ENCODE results near the gene TMEM120B. TPM values are rescaled to one million over a fixed set of nuclear protein-coding genes. Genes with fewer than 3 reads are reported as not detected.

Gene TMEM120B
- total and polyA plus RNA-seq, 2 of the 13 experiments (the other 11 are each of a cell fraction or from before 2014, with no cell fraction given) = 7.1 to 12.9 TPM

GRCh38 chr12:121795034-121795968 lies 82.7 kb downstream of the TMEM120B start (continued):
- TF ChIP-seq, protein P1, sequence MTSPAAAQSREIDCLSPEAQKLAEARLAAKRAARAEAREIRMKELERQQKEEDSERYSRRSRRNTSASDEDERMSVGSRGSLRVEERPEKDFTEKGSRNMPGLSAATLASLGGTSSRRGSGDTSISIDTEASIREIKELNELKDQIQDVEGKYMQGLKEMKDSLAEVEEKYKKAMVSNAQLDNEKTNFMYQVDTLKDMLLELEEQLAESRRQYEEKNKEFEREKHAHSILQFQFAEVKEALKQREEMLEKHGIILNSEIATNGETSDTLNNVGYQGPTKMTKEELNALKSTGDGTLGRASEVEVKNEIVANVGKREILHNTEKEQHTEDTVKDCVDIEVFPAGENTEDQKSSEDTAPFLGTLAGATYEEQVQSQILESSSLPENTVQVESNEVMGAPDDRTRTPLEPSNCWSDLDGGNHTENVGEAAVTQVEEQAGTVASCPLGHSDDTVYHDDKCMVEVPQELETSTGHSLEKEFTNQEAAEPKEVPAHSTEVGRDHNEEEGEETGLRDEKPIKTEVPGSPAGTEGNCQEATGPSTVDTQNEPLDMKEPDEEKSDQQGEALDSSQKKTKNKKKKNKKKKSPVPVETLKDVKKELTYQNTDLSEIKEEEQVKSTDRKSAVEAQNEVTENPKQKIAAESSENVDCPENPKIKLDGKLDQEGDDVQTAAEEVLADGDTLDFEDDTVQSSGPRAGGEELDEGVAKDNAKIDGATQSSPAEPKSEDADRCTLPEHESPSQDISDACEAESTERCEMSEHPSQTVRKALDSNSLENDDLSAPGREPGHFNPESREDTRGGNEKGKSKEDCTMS (CRISPR knock-in tag; conservative IDR thresholded peaks at IDR 0.05) = no peak
- TF ChIP-seq XBP1 (CRISPR knock-in tag; IDR thresholded peaks at IDR 0.05) = no peak
- TF ChIP-seq ZNF709 (CRISPR knock-in tag; IDR thresholded peaks at IDR 0.05) = no peak; the same call in 1 of the 2 replicates
- no peak for TF ChIP-seq HNRNPH1 (optimal IDR thresholded peaks at IDR 0.05; ENCODE audit: low read depth, low read length)
- TF ChIP-seq, protein P2, sequence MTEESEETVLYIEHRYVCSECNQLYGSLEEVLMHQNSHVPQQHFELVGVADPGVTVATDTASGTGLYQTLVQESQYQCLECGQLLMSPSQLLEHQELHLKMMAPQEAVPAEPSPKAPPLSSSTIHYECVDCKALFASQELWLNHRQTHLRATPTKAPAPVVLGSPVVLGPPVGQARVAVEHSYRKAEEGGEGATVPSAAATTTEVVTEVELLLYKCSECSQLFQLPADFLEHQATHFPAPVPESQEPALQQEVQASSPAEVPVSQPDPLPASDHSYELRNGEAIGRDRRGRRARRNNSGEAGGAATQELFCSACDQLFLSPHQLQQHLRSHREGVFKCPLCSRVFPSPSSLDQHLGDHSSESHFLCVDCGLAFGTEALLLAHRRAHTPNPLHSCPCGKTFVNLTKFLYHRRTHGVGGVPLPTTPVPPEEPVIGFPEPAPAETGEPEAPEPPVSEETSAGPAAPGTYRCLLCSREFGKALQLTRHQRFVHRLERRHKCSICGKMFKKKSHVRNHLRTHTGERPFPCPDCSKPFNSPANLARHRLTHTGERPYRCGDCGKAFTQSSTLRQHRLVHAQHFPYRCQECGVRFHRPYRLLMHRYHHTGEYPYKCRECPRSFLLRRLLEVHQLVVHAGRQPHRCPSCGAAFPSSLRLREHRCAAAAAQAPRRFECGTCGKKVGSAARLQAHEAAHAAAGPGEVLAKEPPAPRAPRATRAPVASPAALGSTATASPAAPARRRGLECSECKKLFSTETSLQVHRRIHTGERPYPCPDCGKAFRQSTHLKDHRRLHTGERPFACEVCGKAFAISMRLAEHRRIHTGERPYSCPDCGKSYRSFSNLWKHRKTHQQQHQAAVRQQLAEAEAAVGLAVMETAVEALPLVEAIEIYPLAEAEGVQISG (CRISPR knock-in tag; IDR thresholded peaks at IDR 0.05) = peak; percentile 53; the same call in 1 of the 2 replicates
- peak; percentile 32; the same call in 1 of the 2 replicates for TF ChIP-seq ZNF580 (CRISPR knock-in tag; IDR thresholded peaks at IDR 0.05; ENCODE audit: borderline replicate concordance, low read depth)
- TF ChIP-seq IKZF4 (CRISPR knock-in tag; IDR thresholded peaks at IDR 0.05; ENCODE audit: borderline replicate concordance, low read depth, not compliant biosample characterization) = peak; percentile 39
- TF ChIP-seq NR2F6 (IDR thresholded peaks at IDR 0.05) = no peak
- TF ChIP-seq NR2F6 (CRISPR knock-in tag; IDR thresholded peaks at IDR 0.05) = 0 out of 2 replicates have a peak, but pooled peaks have one; percentile 46
- TF ChIP-seq SOX5 (CRISPR knock-in tag; IDR thresholded peaks at IDR 0.05; ENCODE audit: borderline replicate concordance) = peak; percentile 47; the same call in 1 of the 2 replicates
- TF ChIP-seq SMARCC2 (IDR thresholded peaks at IDR 0.05) = no peak
- no peak for TF ChIP-seq PTBP1 (IDR thresholded peaks at IDR 0.05; ENCODE audit: low read depth, low read length, poor library complexity, severe bottlenecking)
- no peak for TF ChIP-seq TBL1XR1 (IDR thresholded peaks at IDR 0.05; ENCODE audit: borderline replicate concordance, low read length, partially characterized antibody)
- no peak for TF ChIP-seq CBX5 (CRISPR knock-in tag; IDR thresholded peaks at IDR 0.05; ENCODE audit: borderline replicate concordance)
- TF ChIP-seq ZNF557 (CRISPR knock-in tag; IDR thresholded peaks at IDR 0.05) = no peak
- TF ChIP-seq ZNF747 (CRISPR knock-in tag; IDR thresholded peaks at IDR 0.05; ENCODE audit: borderline replicate concordance) = peak; percentile 75; the same call in 1 of the 2 replicates
- no peak for TF ChIP-seq U2AF2 (IDR thresholded peaks at IDR 0.05; ENCODE audit: low read depth, low read length)
- TF ChIP-seq, protein P3, sequence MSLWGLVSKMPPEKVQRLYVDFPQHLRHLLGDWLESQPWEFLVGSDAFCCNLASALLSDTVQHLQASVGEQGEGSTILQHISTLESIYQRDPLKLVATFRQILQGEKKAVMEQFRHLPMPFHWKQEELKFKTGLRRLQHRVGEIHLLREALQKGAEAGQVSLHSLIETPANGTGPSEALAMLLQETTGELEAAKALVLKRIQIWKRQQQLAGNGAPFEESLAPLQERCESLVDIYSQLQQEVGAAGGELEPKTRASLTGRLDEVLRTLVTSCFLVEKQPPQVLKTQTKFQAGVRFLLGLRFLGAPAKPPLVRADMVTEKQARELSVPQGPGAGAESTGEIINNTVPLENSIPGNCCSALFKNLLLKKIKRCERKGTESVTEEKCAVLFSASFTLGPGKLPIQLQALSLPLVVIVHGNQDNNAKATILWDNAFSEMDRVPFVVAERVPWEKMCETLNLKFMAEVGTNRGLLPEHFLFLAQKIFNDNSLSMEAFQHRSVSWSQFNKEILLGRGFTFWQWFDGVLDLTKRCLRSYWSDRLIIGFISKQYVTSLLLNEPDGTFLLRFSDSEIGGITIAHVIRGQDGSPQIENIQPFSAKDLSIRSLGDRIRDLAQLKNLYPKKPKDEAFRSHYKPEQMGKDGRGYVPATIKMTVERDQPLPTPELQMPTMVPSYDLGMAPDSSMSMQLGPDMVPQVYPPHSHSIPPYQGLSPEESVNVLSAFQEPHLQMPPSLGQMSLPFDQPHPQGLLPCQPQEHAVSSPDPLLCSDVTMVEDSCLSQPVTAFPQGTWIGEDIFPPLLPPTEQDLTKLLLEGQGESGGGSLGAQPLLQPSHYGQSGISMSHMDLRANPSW (CRISPR knock-in tag; IDR thresholded peaks at IDR 0.05; ENCODE audit: borderline replicate concordance) = no peak
- no peak for TF ChIP-seq ZNF792 (CRISPR knock-in tag; IDR thresholded peaks at IDR 0.05)
- TF ChIP-seq, protein P4, sequence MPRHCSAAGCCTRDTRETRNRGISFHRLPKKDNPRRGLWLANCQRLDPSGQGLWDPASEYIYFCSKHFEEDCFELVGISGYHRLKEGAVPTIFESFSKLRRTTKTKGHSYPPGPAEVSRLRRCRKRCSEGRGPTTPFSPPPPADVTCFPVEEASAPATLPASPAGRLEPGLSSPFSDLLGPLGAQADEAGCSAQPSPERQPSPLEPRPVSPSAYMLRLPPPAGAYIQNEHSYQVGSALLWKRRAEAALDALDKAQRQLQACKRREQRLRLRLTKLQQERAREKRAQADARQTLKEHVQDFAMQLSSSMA (CRISPR knock-in tag; IDR thresholded peaks at IDR 0.05) = no peak
